Fibroblast of mammary gland (primary cell): ENCODE results near the gene STXBP4.

Source experiments
- DNase-seq: peaks from one replicate; pipeline ENCODE4 v3.0.0-alpha.2; 2010; ENCODE audit warnings: low read depth
- H3K4me3 ChIP-seq: 2 replicates; pipeline ENCODE4 v1.5.1; 2011; ENCODE audit warnings: low read depth, mild to moderate bottlenecking, low read length, moderate library complexity; ENCODE audit not compliant: control insufficient read depth
- CTCF ChIP-seq: conservative IDR thresholded peaks from 2 replicates; pipeline ENCODE4 v1.5.1; 2011; ENCODE audit warnings: low read depth, low read length, inconsistent platforms; ENCODE audit not compliant: control insufficient read depth, insufficient read depth

Gene STXBP4

GRCh38 chr17:55056526-55056925 is 88.0 kb downstream of the STXBP4 start:
- no peak for DNase-seq
- TF ChIP-seq CTCF = no peak
- no peak overlapping the region for H3K4me3 ChIP-seq

- no peak for TF ChIP-seq CTCF
- H3K4me3 ChIP-seq = no peak overlapping the region
- no peak for DNase-seq
Observed at GRCh38 chr17:55057184-55057583, 88.6 kb downstream of the STXBP4 start.

- no peak overlapping the region for H3K4me3 ChIP-seq
- no peak for DNase-seq
- no peak for TF ChIP-seq CTCF
Observed at GRCh38 chr17:55059724-55060123, 91.2 kb downstream of the STXBP4 start.

GRCh38 chr17:55062921-55063320 is 94.4 kb downstream of the STXBP4 start:
- peak; percentile 21 for DNase-seq
- TF ChIP-seq CTCF = no peak
- no peak overlapping the region for H3K4me3 ChIP-seq

GRCh38 chr17:55063885-55064874 is 95.6 kb downstream of the STXBP4 start:
- no peak for TF ChIP-seq CTCF
- no peak overlapping the region for H3K4me3 ChIP-seq
- no peak for DNase-seq

- DNase-seq = peak; percentile 59
- H3K4me3 ChIP-seq = no peak overlapping the region
Observed at GRCh38 chr17:55067697-55068439, 99.3 kb downstream of the STXBP4 start.

More at GRCh38 chr17:55067697-55068439, 99.3 kb downstream of the STXBP4 start:
- TF ChIP-seq CTCF = no peak
